Effector CD8-positive, alpha-beta T cell (primary cell): ENCODE results near the gene ARAP2.

Experiments
- DNase-seq: peaks from one replicate; lab custom pipeline; 2025; lab: John Stamatoyannopoulos, UW
- total RNA-seq, 4 experiments: gene quantifications; one replicate each; lab custom pipeline; 2026; lab: John Stamatoyannopoulos, UW

Gene ARAP2
- total RNA-seq = 349 to 691 (median 563) reads per million in 4 experiments

- peak; percentile 48 for DNase-seq
Observed at GRCh38 chr4:36244257-36245082, at the start of gene ARAP2. ARAP2 (minus strand) TSS chr4:36244514; CDS start chr4:36229486, 15,028 bp downstream.

DNA sequence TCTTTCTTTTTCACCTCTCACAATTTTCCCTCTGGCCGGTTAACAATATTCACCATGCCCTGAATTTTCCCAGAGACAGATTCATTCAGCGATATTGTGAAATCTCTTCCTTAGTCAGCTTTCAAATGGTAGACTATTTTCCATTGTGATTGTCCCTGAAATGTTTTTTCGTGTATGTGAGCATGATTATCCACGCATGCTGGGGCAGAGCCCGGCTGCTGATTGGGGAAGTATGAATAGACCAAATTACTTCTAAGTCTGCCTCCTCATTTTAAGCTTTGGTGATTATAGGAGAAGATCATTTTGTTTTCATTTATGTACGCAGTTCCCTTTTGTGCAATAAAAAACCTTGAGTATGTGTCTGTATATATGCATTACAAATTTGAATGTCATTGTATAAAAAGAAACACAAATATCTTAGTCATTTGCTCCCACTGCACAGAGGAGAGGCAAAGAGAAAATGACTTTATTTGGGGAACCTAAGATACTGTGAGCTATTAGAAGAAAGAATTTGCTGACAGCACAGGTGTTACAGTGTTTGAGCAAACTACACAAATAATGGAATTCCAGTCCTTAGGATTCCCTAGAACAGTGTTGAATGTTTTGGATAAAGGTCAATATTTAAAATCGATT, 48.4 kb upstream of the ARAP2 start:
- no peak for DNase-seq

DNA sequence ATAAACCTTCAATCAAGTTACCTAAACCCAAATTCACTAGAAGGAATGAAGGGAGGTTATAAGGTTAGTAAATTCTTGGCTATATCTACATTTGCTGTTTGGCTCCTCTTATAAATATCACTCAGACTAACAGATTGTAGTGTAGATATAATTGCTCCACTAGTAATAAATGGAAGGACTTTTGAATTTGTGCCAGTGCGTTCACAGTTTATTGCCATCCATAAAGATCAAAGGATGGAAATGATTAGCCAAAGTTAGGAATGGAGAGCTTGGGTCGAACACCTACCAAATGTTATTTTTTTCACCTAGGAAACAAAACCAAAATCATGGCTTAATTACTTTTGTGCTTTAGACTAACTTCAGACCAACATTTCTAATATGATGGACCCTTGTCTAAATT, 46.3 kb upstream of the ARAP2 start:
- DNase-seq = no peak

- DNase-seq = no peak
Observed at GRCh38 chr4:36288731-36289426, 44.6 kb upstream of the ARAP2 start.

DNA sequence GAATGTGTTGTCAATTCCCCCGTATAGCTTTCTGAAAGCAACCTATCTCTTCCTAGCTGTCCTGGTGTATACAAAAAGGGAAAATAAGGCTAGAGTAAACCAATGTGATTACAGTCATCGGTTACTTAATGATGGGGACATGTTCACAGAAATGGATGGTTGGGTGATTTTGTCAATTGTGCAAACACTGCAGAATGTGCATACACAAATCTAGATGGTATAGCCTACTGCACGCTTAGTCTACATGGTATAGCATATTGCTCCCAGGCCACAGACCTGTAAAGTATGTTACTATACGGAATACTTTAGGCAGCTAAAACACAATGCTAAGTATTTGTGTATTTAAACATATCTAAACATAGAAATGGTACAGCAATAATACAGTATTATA, 42.2 kb upstream of the ARAP2 start:
- no peak for DNase-seq

GRCh38 chr4:36285784-36286480, 41.6 kb upstream of the ARAP2 start:
- DNase-seq = no peak

DNA sequence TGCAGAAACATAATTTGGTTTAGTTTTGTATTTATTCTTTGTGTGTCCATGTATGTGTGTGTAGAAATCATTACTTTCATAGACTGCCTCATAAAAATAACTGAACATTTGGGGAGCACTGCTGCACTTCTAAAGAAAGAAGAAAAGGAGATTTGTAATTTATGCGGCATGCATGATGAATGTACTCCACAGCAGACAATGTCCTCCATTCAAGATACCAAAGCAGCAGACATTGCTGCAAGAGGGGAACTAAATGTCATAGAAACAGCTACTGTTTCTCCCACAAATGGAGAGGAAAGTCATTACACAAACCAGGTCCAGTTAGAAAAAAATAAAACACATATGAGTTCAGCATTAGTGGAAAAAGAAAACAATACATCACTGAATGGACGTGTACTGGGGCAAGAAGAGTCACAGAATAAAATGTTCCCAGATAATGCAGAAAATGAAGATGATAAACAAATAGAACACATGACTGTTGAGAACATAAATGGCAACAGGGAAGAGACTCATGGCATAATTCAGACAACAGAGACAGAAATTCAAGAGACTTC, 39.7 kb upstream of the ARAP2 start:
- DNase-seq = no peak

DNA sequence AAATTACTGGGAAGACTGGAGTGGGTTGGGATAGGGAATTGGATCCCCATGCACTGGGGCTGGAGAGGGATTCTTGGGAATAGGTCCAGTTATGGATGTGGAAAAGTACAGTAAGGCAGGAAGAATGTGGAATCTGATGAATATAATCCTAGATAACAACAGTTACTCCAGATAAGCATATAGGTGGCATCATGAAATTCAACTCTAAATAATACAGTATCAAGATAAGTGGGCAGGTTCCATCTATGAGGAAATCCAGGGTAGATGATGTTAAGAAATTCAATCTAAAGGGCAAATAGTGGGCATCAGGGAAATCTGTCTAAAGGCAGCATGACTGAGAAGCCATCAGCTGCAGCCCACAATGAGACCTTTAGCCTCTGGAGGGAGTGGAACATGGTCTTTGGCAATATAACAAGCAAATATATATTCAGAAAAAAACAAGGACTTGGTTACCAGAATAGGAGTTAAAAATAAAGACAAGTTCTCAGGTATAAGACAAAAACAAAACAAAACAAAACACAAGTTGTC, 38.3 kb upstream of the ARAP2 start:
- DNase-seq = no peak

DNA sequence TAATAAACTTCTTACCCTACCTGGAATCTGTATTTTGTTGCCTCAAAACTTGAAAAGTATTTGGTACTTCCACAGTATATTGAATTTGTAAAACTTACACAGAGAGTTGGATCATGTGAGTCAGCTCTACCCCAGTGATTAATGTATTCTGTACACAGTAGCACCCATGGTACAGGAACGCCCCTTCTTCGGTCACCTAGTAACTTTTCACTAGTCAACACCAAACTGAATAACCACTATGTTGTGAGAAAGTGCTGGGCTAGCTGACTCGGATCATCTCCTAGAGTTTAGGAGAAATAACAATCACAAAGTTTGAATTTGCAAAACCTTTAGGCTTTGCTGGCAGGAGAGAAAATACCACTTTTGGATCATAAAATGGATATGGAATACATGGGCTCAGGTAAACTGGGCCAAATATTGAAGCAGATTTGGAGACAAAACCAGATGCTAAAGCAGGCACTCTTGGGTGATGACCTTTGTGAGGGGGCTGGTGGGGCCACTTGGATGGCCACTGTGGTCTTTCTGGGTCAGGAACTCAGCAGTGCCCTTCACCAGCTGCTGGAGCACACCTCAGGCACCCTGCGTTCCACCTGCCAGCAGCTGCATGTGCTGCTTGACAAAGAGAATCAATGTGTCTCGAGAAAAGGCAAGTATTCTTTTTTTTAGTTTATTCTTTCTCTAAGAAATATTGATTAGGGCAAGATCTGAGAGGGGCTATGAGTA, 37.2 kb upstream of the ARAP2 start, which contains the start of gene DTHD1:
Gene DTHD1, plus strand, starts transcription at position 233 of the 723 bp plus-strand sequence. Its CDS starts 143 bp downstream, at position 376.
- DNase-seq = no peak

DNA sequence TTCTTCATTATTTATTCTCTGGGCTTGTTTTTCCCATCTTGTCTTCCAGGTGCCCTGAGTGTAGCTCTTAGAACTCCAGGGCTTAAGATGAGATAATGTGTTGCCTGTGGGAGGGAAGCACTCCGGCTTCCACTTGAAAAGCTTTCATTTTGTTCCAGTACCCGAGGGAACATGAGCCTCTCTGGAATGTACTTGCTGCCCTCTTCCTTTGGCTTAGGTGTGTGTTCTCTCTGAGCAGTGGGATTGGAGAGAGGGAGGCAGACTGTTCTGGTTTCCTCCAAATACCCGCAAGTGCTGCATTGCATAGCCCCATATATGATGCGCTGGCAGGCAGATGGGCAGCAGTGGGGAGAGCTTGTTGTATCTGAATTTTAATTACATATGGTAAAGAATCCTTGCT, 36.2 kb upstream of the ARAP2 start:
- no peak for DNase-seq

GRCh38 chr4:36278789-36279188, 34.5 kb upstream of the ARAP2 start:
- DNase-seq = no peak

- DNase-seq = no peak
Observed at GRCh38 chr4:36277533-36277932, 33.2 kb upstream of the ARAP2 start.

DNA sequence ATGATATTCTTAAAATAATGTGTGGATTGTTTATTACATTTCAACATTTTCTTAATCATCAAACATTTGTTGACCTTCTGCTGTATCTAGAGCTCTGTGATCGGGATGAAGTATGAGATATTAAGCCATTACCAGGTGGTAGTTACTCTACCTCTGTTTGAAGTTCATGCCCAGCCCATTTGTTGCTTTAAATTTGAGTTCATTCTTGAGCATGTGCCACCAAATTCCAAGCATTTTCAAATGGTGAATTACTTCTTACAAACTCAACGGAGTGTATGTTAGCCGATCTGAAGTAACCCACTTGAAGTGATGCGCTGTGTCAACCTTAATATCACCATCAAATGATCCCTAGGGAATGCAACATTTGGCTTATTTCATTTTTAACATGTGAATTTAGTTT, 29.8 kb upstream of the ARAP2 start:
- DNase-seq = no peak

- no peak for DNase-seq
Observed at GRCh38 chr4:36273276-36273675, 29.0 kb upstream of the ARAP2 start.

DNA sequence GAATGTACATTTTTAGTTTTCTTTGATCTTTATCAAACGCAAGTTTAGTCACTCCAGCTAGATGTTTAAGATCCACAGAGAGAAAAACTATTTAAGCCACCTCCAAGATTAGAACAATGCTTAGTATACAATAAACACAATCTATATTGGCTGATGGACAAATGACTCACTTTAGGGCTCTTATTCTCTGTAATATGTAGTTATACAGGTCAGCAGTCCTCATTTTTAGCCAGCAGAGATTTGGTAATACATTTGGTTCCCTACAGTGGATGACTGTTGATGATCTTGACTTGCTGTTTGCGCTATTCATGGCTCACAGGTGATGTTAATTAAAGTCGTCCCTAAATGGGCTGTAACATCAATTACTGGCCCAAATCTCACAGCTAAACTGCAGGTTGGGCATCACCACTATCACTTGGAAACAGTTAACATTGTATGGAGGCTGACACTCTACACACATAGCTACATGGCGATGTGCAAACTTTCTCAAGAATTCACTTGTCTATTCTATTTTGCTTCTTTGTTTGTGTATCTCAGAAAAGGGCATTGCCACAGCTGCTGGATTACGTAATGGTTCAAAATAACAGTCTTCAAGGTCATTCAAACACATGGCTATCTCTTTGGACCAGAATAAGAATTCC, 25.3 kb upstream of the ARAP2 start:
- no peak for DNase-seq

GRCh38 chr4:36269101-36269500, 24.8 kb upstream of the ARAP2 start:
- peak; percentile 1 for DNase-seq

DNA sequence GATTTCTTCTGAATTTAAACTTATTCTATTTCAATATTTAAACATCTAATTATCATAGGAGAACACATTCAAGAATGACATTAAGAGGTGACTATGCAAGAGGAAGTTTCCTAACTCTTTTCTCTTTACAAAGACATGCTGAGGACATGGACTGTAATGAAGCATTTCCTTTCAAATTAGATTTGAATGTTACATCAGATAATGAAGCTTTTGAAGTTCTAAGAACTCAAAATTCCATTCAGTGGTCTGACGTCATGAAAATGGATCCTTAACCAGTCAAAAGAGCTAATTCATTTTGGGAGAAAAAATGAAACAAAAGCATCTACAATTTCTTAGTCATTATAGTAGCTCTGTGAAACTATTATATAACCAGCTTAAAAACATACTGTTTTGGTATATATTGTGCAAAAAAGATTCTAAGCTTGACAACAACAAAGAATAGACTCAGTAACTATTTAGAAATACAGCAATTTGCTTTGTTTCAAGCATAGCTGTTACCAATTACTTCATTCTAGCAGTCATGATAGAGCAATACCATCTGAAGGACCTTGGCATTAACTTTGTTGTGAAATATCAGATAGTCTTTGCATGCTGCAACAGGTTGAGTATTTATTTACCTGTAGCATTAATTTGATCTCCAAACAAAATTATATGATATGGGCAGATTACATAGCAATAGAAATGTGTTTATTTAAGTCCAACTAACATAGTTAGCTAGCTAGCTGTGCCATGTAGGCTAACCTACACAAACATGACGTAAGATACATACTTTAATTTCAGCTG, 23.4 kb upstream of the ARAP2 start:
- DNase-seq = no peak

DNA sequence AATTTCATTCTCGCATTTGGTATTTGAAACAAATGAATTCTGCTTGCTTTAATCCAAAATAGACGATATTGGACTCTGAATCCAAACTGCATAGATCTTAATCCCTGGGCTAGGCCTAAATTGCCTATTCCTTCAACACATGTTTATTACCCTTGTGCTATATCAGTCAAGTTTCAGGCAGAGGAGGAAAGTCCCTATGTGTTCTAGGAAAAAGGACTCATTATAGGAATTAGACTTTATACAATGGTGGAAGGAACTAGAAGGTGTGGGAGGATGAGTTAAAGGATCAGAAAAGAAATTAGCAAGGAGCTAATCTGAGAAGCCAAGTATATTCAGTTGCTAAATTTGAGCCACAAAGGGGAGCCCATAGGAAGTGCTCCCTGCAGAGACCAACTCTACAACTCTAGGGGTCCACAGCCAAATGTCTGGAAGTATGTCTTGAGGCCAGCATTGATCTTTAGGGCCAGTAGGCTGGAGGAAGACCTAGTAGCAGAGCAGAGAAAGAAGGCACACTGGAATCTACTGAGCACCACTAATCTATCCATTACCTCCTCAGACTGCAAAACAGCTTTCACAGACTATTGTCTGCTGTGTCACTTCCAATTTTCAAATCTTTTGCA, 20.0 kb upstream of the ARAP2 start:
- DNase-seq = no peak

DNA sequence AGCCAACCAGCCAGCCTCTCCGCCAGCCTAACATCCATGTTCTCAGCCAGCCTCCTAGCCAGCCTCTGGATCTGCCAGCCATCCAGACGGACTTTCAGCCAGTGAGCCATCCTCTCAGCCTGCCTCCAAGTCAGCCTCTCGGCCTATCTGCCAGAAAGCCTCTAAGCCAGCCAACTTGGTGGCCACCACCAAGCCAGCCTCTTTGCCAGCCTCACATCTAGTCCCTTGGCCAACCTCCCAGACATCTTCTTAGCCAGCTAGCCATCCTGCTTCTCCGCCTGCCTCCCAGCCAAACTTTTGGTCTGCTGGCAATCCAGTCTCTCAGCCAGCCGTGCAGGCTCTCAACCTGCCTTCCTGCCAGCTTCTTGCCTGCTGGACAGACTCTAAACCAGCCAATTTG, 16.4 kb upstream of the ARAP2 start:
- DNase-seq = no peak
